Muscle of arm (tissue), 14 donors: ENCODE data around the gene DLX4. TPM values are rescaled to one million over a fixed set of nuclear protein-coding genes. Genes with fewer than 3 reads are reported as not detected.

ENCODE experiments used
- DNase-seq: peaks from one replicate; pipeline ENCODE4 v3.0.0-alpha.2; 2013
- long read RNA-seq, 11 donors: transcript quantifications; one replicate each; lab custom pipeline, GENCODE V29; 2026
- polyA plus RNA-seq, 12 donors: library from polyadenylated mRNA; unstranded; fragments of 120-200 nt; gene quantifications; one replicate each; pipeline ENCODE4 v1.2.1, GENCODE V29; 2013; ENCODE audit not compliant: insufficient read length in 12 of 12

Gene DLX4, protein sequence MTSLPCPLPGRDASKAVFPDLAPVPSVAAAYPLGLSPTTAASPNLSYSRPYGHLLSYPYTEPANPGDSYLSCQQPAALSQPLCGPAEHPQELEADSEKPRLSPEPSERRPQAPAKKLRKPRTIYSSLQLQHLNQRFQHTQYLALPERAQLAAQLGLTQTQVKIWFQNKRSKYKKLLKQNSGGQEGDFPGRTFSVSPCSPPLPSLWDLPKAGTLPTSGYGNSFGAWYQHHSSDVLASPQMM
- polyA plus RNA-seq = 1 to 10 TPM in 1 of 12 donors, under 1 TPM in 9, not detected in 2; 0.12 to 1.2 (median 0.38) TPM
- long read RNA-seq, donor 1, partial matches to known transcripts = 0 of 2 reads
- long read RNA-seq, donor 1, other reads (novel, unspliced or antisense) = 0 of 2 reads
- long read RNA-seq, donor 2 = 0 reads
- long read RNA-seq, donor 3 = 0 reads
- long read RNA-seq, donor 4 = 0 reads
- long read RNA-seq, donor 5 = 0 reads
- long read RNA-seq, donor 6 = 0 reads
- long read RNA-seq, donor 7, partial matches to known transcripts = 0 of 1 reads
- long read RNA-seq, donor 7, other reads (novel, unspliced or antisense) = 0 of 1 reads
- long read RNA-seq, donor 8 = 0 reads
- long read RNA-seq, donor 9 = 0 reads
- long read RNA-seq, donor 10 = 0 reads
- long read RNA-seq, donor 11 = 0 reads

- DNase-seq = no peak
These were observed at the start of gene DLX4 for GRCh38 chr17:49969134-49969759. DLX4 (plus strand) TSS chr17:49969190; CDS start chr17:49969469, 279 bp downstream.

- no peak for DNase-seq
These were observed 48.8 kb upstream of the DLX4 start for GRCh38 chr17:49920030-49920769.

- no peak for DNase-seq
These were observed 46.9 kb upstream of the DLX4 start for GRCh38 chr17:49922095-49922494.

DNA sequence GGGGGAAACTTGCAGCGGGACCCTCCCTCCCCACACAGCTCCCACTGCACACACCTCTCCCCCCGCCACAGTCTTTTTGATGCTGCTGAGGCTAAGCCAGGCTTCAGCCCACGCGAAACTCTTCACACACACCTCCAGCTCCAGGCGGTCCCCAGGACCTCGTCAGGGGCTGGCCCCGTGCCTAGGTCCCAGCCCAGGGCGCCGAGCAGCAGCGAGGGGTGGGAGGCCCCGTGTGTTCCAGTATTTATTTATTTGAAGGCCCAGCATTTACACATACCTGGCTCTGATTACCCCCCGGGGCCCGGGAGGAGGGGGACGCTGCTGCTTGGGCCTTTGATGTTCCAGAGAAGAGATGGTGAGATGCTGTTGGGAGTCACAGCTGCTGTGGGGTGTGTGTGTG lies 44.9 kb upstream of the DLX4 start:
- DNase-seq = no peak

- DNase-seq = no peak
These were observed 44.4 kb upstream of the DLX4 start for GRCh38 chr17:49924589-49924988.

DNA sequence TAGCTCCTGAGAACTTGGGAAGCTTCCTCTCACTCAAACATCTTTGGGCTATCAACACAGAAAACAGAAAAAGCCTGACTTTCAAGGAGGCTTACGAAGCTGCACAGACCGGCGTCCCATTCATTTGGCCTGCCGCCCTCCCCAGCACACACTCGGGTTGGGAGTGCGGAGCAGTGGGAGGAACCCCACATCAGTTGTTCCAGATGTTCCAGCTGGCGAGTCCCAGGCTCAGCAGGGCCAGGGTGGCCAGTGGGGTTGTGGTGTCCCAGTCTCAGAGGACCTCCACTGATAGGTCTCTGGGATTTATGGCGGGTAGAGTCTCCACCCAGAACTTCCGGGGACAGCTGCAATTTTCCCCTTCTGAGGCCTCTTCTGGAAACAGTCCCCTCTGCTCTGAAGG lies 43.1 kb upstream of the DLX4 start:
- peak; percentile 7 for DNase-seq

DNA sequence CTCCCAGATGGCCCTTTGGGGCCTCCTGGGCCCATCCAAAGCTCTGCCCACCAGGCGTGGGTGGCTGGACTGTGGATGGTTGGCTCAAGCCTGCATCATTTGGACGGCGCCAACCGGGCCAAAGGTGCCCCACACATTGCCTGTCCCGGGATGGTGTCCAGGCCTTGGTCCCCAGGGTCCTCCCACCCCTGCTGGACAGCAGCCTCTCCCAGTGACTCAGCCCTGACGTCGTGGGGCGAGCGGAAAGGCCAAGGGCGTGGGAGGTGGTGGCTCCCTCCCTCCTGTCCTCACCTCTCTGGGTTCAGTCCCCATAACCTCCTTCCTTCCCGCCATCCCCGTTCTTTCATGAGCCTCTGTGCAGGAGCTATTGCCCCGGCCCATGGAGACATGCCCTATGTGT lies 42.1 kb upstream of the DLX4 start:
- DNase-seq = no peak

DNA sequence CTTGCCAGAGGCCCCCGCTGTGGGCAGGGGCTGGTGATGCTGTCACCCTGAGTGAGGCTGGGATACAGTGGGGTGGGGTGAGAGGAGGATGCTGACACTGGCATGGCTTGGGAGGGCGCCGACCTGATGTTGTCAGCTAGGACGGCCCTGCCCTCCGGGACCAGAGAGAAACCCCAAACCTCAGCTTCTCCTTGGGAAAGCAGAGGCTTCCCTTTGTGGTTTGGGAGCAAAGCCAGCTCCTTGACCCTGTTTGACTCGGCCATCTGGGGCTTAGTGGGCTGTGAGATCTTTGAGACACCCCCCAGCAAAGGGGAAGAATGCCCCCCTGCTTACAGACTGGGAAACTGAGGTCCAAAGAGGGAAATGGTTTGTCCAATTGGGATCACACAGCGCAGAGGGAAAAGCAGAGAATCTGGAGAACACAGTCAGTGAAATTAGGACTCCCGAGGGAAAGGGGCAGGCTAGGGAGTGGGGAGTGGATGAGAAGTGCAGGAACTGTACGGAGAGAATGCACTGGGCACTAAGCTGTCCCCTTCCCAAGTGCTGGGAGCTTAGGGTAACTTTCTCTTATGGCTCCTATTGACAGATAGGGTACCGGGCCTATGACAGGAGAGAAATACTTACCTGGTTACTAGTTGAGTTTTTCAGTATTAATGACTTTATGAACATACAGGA lies 40.7 kb upstream of the DLX4 start:
- no peak for DNase-seq

DNA sequence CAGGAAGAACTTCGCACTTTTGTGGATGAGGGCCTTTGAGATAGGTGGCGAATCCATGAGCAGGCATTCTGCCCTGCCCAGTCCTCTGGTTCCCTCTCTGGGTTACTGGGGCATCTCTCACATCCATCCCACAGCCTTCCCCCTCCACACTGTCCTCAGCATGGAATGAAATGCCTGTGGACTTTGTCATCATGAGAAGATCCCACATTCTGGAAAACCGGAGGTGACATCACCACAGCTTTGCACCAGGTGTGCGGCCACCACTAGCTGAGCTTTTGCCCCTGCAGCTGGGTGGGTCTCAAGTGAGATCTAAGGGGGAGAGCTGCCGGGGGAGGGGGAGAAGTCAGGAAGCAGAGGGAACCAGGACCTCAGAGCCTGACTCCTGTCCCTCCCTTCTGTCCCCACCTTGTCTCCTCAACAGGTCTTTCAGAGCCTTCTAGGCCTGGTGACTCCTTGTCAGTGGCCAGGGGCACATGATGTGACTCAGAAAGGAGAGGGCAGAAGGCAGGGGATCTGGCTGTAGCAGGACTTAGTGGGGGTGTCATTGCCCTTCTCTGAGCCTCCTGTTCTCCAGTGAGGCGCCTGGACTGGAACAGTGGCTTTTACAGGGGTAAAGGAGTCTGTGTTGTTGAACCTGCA lies 40.0 kb upstream of the DLX4 start:
- DNase-seq = no peak

DNA sequence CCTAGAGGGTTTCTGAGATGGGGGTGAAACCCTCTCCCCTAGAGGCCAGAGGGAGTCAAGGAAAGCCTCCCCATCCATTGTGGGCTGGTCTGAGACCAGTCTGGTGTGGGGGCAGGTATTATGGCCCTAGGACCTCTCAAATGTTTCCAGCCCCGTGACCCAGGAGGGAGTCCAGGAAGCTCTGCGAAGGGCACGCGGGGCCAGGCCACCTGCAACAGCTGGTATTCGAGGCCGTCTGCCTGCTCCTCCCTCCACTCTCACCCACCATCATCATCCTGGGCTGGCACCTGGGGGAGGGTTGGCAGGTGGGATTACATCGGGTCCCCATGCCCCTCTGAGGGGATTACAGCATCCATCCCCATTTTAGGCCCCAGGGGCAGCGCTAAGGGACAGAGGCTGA lies 38.1 kb upstream of the DLX4 start:
- no peak for DNase-seq

DNA sequence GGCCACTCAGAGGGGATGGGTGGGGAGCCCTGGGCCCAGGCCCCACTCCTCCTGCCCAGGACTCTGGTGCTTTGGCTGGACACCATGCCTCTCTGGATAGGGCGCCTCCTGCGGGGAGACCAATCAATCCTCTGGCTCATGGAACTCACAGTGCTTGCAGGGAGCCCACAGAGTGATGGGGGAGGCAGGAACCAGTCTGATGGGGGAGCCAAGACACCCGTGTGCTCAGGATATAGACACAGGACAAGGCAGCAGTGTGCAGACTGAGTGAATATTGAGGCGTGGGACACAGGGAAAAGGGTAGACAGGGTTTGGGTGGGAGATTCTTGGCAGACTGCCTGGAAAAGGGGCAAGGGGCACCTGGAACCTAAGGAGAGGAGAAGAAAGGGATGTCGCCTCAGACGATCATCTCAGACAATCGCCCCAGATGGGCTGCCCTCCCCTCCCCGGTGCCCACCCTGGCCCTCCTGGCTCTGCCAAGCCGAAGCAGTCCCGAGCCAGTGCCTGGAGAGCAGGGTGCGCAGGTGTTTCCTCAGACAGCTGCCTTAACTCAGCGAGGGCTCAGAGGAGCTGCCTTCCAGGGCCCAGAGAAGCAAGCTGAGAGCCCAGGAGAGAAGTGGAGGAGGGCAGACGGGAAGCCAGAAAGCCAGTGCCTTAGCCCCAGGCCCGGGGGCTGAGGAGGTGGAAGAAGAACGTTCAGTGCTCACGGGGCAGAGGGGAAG lies 37.4 kb upstream of the DLX4 start:
- no peak for DNase-seq

GRCh38 chr17:49932138-49932723 lies 36.8 kb upstream of the DLX4 start:
- DNase-seq = no peak

- no peak for DNase-seq
These were observed 36.1 kb upstream of the DLX4 start for GRCh38 chr17:49932901-49933300.

GRCh38 chr17:49935526-49936210 lies 33.3 kb upstream of the DLX4 start:
- DNase-seq = no peak

DNA sequence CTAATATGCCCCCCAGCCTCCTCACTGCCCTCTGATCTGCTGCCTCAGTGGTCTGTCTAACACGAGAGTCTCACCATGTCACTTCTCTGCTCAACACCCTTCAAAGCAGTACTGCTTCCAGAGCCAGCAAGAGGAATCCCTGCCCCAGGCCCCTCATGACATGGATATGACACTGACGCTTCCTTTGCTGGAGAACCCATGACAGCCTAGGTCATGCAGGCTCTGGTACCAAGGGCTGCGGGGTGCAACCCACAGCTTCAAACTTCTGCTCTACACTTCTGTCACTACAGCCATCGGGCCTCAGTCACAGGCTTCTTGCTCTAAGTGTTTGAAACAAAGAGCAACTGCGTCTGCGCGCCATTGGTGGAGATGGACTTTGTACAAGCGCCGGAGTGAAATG lies 32.6 kb upstream of the DLX4 start:
- no peak for DNase-seq

- DNase-seq = no peak
These were observed 29.7 kb upstream of the DLX4 start for GRCh38 chr17:49939318-49939717.

- no peak for DNase-seq
These were observed 27.6 kb upstream of the DLX4 start for GRCh38 chr17:49941427-49941826.

DNA sequence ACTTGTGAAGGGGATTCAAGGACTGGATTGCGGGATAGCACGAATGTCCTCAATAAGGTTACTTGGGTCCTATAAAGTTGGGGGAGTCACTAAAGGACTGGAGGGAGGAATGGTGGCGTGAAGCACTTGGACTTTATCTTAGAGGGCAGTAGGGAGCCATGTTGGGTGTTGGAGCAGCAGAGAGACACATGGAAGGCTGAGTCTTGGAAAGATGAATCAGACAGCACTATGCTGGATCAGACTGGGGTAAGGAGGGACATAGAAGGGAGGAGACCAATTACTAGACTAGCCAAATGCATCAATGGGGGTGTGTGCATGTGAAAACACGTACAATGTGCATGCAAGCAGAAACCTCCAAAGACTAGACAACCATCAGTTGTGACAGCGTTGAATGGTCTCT lies 26.0 kb upstream of the DLX4 start:
- no peak for DNase-seq

DNA sequence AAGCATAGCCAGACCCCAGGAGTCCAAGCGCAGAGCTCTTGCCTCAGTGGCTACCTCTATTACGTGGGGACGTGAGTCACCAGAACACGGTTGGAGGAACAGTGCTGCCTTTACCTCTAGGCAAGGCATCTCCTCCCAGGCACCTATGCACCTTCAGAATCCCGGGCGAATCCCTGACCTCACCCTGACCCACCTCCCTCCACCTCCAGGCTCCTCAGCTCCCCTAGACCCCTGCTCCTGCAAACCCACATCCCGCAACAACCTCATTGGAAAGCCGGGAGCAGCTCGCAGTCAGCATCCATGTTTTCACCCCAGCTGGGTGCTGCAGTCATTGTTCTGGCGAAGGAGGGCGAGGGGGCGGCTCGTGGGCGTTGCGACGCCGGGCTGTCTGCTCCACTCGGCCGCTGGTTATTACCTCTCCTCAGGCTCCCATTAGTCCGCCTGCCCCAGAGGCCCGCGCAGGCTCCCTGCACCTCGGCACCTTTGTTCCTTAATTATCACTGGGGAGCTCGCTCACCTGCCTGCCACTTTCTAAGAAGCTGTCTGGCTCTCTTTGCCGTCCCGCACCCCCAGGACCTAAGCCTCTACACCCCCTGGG lies 24.6 kb upstream of the DLX4 start:
- DNase-seq = no peak
